Hypothalamus (tissue), 51 donors: Measurements from ENCODE around the gene STYXL1.
A peak's percentile ranks its signal among the peaks of the same experiment; 100 is the strongest.
"Not testable (repeated sequence)": the region's sequence is repeated elsewhere in the genome, so short reads cannot be mapped to it uniquely, and the experiment has no call there.

Source experiments
- DNase-seq, 51 donors: peaks; one replicate each; lab custom pipeline; 2025; lab: John Stamatoyannopoulos, UW

The STYXL1 gene

DNA sequence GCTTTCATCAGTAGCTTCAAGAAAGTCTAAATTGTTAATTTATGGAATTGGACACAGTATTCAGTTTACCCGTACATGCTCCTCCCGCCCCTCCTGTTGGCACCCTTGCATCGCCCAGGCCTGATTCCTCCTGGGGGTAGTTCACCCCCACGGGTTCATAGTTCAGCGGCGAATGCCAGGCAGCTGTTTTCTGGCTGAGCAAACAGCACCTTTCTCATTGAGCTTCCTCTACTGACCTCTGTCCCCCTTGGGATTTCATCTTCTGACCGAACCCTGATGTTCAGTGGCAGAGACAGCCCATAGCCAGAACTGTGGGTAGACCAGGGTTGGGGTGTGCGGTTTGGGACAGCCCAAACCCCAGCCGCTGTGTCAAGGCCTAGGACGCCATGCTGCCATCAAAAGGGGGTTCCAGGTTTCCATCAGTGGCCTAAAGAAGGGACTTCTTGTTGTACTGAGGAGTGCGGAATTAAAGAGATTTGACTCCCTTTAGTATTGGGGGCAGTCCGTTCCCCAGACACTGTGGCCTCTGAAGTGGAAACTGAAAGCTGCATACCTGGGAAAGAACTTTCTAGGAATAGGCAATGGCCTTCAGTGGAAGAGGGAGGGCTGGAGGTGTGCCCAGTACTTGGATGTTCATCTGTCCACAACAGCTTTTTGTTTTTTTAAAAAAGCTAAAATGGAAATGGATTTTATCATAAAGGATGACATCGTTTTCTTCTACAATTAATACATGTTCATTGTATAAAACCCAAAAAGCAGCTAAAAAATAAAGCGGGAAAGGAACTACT lies 19.1 kb upstream of the STYXL1 start:
- DNase-seq, result no peak

DNA sequence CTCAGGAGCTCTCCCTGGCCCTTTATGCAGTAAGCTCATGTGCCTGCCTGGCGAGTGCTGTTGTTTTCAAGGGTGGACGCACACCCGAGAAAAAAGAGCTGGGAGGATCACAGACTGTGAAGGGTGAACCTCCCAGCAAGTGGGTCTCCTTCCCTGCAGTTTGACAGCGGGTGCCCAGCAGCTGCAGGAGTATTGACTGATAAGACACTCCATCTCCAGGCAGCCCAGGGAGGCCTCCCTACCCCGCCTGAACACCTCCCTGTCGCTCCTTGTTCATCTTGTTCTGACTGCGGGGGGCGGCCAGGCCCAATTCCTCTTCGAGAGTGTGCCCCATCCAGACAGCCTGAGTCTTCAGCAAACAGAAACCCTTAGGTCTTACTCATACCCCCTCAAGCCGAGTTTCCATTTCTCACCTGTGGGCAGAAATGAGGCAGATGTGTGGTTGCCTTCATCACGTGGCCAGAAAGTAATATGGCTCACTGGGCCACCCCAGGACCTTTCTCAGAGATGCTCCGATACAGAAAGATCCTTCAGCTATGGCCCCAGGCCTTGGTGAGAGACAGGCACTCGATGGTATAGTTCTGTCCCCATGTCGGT lies 17.3 kb upstream of the STYXL1 start:
- DNase-seq, result no peak

DNA sequence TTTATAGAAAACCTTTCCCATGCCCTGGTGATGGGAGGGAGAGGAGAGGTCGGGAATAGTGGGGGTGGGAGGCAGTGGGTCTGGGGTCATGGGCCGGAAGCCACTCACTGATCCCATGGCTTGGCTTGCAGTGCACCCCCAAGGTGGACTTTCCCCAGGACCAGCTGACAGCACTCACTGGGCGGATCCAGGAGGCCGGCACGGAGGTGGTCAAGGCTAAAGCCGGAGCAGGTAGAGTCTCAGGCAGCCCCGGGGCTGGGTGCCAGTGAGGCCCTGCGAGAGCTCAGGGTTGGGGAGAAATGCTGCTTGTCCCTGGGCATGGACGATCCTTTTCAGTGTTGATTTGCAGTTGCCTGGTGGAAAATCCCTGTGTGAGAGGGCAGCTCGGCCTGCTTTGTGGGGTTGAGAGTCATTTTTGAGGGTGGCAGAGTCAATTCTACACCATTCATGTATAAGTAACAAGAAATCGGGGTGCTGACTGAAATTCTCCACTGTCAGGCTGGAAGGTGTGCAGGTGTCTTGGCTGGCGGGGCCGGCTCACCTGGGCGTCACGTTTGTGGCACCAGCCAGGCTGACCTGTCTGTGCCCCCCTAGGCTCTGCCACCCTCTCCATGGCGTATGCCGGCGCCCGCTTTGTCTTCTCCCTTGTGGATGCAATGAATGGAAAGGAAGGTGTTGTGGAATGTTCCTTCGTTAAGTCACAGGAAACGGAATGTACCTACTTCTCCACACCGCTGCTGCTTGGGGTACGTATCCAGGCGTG lies 16.6 kb upstream of the STYXL1 start:
- DNase-seq, result no peak

DNA sequence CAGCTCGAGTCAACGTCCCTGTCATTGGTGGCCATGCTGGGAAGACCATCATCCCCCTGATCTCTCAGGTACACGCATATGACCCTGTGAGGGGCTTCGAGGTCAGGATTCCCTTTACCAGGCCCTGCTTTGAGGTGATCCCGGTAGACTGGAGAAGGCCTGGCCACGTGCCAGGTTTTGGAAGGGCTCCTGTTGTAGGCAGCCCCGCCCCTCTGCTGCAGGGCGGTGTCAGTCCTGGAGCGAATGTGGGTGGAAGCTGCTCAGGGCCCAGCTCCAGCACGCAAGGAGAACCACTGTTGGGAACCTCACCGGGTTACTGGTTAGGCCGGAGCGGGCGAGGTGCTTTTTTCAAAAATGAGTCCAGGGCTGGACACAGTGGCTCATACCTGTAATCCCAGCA lies 15.7 kb upstream of the STYXL1 start:
- peak in 1 of 51 donors; percentile 2 for DNase-seq

DNA sequence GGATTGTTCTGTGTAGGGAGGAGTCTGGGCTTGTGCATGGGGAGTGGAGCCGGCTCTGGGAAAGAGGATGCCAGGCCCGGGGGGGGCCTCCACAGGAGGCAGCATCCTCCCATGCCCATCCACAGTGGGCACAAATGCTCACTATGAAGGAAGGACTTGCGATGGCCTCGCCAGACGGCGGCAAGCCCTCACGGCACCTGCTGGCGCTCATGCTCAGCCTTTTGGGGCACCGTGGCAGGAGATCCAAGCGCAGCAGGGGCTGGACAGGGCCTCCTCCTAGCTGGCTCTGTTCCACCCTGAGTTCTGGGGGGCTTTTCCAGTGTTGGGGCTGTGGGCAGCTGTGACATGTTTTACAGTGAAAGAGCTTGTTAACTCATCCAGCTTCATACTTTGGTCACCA lies 15.3 kb upstream of the STYXL1 start:
- no peak for DNase-seq

DNA sequence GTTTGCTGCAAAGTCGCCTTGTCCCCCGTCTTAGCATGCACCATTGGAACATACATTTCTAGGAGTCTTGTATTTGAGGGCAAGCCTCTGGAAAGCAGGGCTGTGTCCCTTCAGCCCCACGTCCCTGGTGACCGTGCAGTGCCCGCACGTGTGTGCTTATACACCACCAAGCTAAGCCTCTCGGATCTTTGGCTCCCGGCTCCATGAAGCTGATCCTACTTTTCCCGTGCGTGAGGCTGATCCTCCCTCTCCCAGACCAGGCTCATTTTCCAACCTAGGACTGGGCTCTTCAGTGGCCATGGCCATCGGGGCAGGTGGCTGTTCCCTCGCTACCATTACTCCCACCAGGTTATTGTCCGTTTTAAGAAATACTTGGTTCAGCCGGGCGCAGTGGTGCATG lies 14.5 kb upstream of the STYXL1 start:
- no peak for DNase-seq

DNA sequence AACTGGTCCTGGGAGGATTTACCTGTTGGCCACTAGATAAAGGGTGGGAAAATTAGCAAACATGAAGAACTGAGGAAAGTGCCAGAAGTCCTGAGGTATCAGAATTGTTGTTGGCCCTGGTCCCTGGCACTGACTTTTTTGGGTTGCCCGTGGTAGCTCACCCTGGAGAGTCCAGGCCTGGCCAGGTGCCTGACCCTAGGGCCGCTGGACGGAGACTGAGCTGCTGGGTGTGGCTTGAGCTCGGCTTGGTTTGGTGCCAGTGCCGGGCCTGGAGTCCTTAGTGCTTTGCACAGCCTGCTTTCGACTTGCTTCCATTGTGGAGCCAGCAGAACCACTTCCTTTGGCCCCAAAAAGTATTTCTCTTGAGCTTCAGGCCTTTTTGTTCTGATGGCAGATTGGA lies 13.0 kb upstream of the STYXL1 start:
- peak in 3 of 51 donors; percentile 4 to 9 (median 4) for DNase-seq

DNA sequence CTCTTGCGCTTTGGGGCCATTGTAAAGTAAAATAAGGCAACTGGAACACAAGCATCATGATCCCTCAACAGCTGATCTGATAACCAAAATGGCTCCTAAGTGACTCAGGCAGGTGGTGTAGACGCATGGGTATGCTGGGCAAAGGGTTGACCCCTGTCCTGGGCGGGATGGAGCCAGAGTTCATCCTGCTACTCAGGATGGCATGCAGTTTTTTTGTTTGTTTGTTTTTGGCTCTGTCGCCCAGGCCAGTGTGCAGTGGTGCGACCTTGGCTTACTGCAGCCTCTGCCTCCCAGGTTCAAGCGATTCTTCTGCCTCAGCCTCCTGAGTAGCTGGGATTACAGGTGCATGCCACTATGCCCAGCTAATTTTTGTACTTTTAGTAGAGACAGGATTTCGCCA lies 10.9 kb upstream of the STYXL1 start:
- DNase-seq, result not testable (repeated sequence)

DNA sequence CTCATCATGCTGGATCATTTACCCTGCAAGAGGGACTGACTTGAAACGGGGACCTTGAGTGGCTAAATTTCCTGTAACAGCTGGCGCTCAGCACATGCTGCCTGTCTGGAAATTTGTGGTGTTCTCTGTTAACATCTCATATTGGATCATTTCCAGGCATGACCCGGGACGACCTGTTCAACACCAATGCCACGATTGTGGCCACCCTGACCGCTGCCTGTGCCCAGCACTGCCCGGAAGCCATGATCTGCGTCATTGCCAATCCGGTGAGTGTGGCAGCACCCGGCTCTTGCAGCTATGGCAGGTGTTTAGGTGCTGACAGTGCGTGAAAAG lies 10.0 kb upstream of the STYXL1 start:
- no peak for DNase-seq

DNA sequence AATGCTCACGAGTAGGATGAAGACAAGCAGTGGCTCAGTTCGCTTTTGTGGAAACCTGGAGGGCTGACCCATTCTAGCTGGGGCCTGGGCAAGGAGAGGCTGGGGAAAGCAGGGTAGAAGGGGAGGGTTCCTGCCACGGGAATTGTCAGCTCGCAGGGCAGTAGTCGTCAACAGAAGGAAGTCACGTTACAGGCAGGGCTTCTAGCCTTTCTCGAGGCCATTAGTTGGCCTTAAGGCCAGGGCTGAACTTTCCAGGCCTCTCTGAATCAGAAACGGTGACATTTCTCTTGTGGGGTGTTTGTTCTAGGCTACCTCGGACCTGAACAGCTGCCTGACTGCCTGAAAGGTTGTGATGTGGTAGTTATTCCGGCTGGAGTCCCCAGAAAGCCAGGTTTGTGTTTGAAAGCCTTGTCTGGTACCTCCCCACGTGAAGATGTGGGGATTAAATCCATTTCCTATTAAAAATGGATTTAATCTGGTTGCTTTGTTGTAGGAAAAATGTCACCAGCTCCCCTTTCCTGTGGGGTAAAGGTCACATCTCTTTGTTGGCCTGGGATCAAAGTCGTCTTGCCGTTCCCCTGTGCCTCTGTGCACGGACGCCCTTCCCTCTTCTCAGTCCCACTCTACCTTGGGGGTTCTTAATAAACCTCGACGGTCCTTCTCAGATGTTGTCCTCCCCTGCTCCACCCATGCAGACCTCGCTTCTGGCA lies 9.5 kb upstream of the STYXL1 start:
- no peak for DNase-seq

DNA sequence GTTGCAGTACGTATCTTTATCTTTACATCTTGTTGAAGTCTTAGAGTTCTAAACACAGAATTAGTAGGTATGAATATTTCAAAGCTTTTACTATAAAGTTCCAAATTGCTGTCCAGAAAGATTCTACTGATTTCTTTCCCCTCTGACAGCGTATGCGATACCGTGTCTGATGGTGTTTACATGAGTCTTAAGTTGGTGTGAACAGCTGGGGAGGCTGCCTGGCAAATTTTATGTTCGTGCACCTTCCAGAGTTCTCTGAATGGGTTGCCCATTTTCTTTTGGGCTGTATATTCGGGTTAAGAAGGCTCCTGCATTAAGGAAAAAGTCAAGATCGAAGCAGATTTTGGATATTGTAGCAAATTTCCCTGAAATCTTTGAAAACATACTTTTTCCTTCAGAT lies 8.4 kb upstream of the STYXL1 start:
- no peak for DNase-seq

DNA sequence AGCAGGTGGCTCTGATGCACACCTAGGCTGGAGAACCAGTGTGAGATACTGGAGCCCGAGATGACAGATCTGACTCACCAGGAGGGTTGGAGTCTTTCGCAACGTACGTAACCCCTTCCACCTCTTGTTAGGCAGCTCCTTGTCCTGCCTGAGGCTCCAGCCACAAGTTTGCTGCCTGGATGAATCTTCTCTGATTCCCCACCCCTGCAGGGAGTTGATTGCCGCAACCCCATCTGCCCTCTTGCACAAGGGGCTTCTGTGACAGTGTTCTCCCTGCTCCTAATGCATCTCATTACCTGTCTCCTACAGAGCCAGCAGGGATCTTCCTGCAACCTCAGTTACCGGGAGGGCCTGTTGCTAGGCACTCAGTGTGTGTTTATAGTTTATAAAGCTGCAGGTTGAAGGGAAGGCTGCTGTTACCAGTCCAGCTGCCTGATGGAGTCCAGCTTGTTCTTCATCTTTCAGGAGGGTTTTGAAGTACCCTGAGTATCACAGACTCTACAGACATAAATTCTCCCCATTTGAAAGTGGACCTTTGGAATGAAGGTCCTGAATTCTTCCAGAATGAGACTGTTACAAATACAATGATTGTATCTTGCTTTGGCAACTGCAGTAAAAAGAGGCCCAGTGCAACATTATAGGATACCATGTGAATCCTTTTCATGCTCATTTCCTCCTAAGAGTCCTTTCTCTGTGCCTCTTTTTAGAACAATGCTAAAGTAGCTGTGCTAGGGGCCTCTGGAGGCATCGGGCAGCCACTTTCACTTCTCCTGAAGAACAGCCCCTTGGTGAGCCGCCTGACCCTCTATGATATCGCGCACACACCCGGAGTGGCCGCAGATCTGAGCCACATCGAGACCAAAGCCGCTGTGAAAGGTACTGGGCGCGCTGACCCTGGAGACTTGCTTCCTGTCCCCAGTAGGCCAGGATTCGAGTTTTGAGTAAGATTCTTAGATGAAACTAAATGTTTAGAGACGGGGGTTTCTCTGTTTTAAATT lies 6.6 kb upstream of the STYXL1 start:
- DNase-seq, result peak in 6 of 51 donors; percentile 6 to 29 (median 12)

DNA sequence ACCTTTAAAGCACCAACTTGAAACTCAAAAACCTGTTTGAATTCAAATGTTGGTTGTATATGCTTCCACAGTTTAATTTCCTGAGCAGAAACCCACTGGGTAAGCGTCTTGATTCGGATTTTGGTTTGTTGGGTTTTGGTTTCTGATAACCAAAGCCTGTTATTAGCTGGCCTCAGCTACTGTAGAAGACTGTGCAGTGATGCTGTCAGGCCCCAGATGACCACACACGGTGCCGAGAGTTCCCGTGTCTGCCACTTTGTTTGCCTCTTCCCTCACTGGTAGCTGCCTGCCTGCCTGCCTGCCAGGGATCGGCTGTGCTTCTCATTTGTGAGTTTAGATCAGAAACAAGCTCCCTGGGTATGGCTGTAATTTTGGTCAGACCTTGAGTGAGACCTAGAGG lies 5.7 kb upstream of the STYXL1 start:
- no peak for DNase-seq

DNA sequence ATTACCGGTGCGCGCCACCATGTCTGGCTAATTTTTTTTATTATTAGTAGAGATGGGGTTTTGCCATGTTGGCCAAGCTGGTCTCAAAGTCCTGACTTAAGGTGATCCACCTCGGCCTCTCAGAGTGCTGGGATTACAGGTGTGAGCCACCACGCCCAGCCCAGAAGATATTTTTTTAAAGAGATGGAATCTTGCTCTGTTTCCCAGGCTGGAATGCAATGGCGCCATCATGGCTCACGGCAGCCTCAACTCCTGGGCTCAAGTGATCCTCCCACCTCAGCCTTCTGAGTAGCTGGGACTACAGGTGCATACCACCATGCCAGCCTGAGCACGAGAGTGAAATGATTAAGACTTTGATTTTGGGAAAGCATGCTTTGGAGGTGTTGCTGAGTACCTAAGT lies 4.9 kb upstream of the STYXL1 start:
- not testable (repeated sequence) for DNase-seq

DNA sequence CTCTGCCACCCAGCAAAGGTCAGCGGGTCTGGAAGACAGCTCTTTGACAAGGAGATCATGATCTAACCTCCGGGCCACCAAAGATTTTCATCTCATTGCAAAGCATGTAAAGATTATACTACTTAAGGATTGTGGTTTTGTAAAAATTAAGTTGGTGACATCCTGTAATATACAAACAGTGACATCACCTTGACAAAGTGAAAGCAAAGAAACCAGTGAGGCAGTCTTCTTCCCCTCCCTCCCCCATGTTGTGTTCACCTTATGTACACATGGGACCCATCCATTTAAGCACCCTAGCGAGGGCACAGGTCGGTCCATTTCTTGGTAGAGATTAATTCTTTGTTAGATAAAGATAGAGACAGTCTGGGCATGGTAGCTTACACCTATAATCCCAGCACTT lies 4.0 kb upstream of the STYXL1 start:
- DNase-seq, result no peak

DNA sequence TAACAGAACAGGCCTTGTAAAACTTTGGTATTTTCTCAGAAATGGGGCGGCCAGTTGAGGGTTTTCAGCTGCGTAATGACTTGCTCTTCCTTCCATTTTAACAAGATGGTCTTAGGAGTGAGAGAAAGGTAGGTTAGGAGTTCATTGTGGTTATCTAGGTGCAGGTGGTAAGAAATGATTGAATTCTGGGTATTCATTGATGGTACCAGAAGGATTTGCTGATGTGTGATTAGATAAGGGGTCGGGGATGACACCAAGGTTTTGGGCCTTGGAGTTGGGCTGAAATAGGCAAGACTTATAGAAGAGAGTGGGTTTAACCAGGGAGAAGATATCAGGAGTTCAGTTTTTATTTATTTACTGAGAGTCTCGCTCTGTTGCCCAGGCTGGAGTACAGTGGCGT lies 2.7 kb upstream of the STYXL1 start:
- no peak for DNase-seq

DNA sequence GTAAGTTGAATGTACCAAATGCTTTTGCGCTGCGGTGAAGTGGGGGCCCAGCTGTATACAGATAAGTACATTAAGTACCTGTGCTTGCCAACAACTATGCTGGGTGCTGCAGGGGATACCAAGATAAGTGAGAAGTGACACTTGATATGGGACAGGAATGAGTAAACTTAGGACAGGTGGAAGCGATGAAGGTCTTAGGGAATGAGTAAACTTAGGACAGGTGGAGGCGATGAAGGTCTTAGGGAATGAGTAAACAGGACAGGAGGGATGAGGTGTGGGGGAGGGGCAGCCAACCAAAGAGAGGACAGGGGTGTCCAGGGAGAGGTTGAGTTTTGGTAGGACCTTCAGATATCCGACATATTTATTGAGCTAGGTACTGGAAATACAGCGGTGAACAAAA lies 1.5 kb upstream of the STYXL1 start:
- DNase-seq, result no peak

DNA sequence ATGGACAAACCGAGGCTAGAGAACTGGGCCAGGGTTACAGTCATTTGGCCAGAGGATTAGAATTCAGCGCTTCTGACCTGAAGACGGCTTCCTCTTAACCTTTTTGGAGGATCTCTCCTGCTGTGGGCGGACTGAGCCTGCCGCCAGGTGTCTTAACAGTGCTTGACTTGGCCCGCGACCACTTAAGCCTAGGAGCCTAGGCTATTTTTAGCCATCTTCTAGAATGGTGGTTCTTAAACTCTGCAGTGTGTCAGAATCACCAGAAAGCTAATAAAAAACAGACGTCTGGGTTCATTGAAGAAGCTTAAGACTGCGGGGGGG lies 828 bp upstream of the STYXL1 start:
- no peak for DNase-seq

DNA sequence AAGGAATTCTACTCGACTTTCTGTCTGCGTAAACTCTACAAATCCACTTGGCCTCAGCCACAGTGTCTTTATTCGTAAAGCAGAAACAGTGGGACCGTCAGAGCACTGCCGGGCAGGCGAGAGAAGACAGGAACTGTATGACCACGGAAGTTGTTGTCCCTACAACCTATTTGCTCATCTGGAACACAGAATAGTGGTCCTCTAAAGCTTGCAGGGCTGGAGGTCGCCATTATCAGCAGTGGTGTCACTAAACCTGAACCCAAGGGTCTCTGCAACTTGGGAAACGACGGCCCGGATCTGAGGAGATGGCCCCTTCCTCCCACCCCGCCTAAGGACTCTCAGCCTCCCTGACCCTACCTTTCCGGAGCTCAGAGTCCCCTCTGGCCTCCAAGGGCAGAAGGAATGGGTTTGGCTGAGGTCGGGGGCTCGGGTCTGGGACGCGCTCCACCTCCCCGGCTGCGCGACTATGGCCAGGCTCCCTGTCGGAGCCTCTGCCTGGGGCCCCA lies 442 bp downstream of the STYXL1 start:
- peak in 1 of 51 donors; percentile 28 for DNase-seq

DNA sequence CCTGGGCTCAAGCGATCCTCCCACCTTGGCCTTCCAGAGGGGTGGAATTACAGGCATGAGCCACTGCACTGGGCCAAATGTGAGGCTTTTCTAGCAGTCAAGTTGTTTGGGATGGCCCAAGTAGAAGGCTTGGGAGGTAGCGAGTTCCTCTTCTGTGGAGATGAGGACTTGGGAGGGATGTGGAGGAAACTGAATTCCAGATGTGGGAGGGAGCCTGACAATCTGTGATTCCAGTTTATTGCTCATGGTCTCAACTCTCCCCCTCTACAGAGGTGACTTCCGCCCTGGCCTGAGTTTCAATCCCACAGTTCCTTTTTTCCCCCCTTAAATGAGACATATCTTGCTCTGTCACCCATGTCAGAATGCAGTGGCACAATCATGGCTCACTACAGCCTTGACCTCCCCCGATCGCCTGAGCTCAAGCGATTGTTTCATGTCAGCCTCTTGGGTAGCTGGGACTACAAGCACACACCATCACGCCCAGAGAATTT lies 3.4 kb downstream of the STYXL1 start:
- no peak for DNase-seq
